Endodermal cell (in vitro differentiated cells): ENCODE data around the gene INPP4B. TPM values are rescaled to one million over a fixed set of nuclear protein-coding genes. Genes with fewer than 3 reads are reported as not detected.

Experiments used
- DNase-seq: peaks from one replicate; pipeline ENCODE4 v3.0.0-alpha.2; 2017
- H3K27ac ChIP-seq: 2 replicates; pipeline ENCODE4 v1.5.1; 2013; ENCODE audit warnings: mild to moderate bottlenecking, low read depth, low read length, moderate library complexity
- H3K27me3 ChIP-seq: 2 replicates; pipeline ENCODE4 v1.6.1; 2013; ENCODE audit warnings: mild to moderate bottlenecking, low read length, moderate library complexity; ENCODE audit not compliant: insufficient read depth, control insufficient read depth, poor library complexity, severe bottlenecking
- H3K36me3 ChIP-seq: 2 replicates; pipeline ENCODE4 v1.7.0; 2013; ENCODE audit warnings: mild to moderate bottlenecking, low read length, moderate library complexity; ENCODE audit not compliant: control insufficient read depth, insufficient read depth
- H3K4me1 ChIP-seq: one replicate; pipeline ENCODE4 v1.7.0; 2013; ENCODE audit warnings: low read length; ENCODE audit not compliant: control insufficient read depth, insufficient read depth
- H3K4me3 ChIP-seq: 2 replicates; pipeline ENCODE4 v1.5.1; 2013; ENCODE audit warnings: mild to moderate bottlenecking, low read length, moderate library complexity
- H3K9ac ChIP-seq: 2 replicates; pipeline ENCODE4 v1.6.1; 2013; ENCODE audit warnings: mild to moderate bottlenecking, low read length, moderate library complexity; ENCODE audit not compliant: poor library complexity, severe bottlenecking; ENCODE audit errors: extremely low read depth
- H3K9me3 ChIP-seq: 2 replicates; pipeline ENCODE4 v1.6.1; 2013; ENCODE audit warnings: mild to moderate bottlenecking, low read length, moderate library complexity; ENCODE audit not compliant: control insufficient read depth
- H3K27ac Mint-ChIP-seq: 2 replicates; pipeline ENCODE4 v1.8.0; 2020; ENCODE audit warnings: mixed read lengths
- H3K27me3 Mint-ChIP-seq: 2 replicates; pipeline ENCODE4 v1.8.0; 2021; ENCODE audit warnings: mild to moderate bottlenecking, mixed read lengths; ENCODE audit not compliant: insufficient read depth
- H3K36me3 Mint-ChIP-seq: 2 replicates; pipeline ENCODE4 v1.8.0; 2020; ENCODE audit warnings: low read depth, mixed read lengths
- H3K4me1 Mint-ChIP-seq: 2 replicates; pipeline ENCODE4 v1.8.0; 2020; ENCODE audit warnings: mixed read lengths
- H3K4me3 Mint-ChIP-seq: 2 replicates; pipeline ENCODE4 v1.8.0; 2020; ENCODE audit warnings: mild to moderate bottlenecking, moderate library complexity, mixed read lengths
- H3K9me3 Mint-ChIP-seq: 2 replicates; pipeline ENCODE4 v1.8.0; 2020; ENCODE audit warnings: mild to moderate bottlenecking, mixed read lengths
- WGBS, 2 experiments: methylation state at CpG; one replicate each; pipeline versions ENCODE4 v1.1.5 to v1.1.7; 2013; ENCODE audit warnings: missing lambda C conversion rate in 2 of 2, mixed read lengths in 1 of 2; ENCODE audit not compliant: insufficient coverage in 1 of 2, insufficient read length in 1 of 2; 5-methylcytosine and 5-hydroxymethylcytosine counted together
- total RNA-seq, 2 donors: library from RNA; stranded (reverse); fragmentation: NEBNext Ultra II Directional in 1 of 2; extraction: Animal tissue kit (Norgen Biotek cat#: 25700) in 1 of 2; gene quantifications; 2 replicates in 1 of 2; 3 replicates in 1 of 2; pipeline ENCODE4 v1.2.1, GENCODE V29; 2021
- TF ChIP-seq, protein P1 (sequence below): fragments of 200-600 bp; sonication (generic); conservative IDR thresholded peaks from 2 replicates; pipeline ENCODE4 v1.5.0; 2021; ENCODE audit warnings: antibody characterized with exemption, mild to moderate bottlenecking

INPP4B gene
- total RNA-seq, 2 donors from 2014 or later = 0.64 to 0.66 TPM

DNA sequence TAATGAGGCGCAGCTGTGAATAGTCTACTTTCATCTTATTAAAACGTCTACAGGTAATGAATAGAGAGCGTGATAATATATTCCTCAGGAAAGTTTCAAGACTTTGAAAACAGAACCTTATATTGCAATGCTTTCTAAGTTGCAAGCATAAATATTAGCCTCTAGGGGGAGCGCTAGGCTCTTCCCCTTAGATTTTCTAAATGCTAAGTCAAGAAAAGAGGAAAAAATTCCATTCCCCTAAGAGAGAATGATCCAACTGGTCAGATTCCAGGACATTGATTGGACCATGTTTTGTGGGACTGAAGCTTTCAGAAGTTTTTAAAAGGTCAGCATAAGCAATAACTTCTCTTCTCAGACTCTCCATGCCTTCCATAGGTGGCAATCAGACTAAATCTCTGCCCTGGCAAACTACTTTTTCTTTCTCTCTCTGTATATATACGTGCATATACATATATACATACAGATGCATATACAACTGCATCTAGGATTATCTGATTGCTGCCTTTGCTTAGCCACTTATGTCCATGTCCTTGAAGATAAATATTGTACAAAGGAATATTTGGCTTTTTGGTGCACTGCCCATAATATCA, 492.9 kb downstream of the INPP4B start:
- TF ChIP-seq, protein P1, sequence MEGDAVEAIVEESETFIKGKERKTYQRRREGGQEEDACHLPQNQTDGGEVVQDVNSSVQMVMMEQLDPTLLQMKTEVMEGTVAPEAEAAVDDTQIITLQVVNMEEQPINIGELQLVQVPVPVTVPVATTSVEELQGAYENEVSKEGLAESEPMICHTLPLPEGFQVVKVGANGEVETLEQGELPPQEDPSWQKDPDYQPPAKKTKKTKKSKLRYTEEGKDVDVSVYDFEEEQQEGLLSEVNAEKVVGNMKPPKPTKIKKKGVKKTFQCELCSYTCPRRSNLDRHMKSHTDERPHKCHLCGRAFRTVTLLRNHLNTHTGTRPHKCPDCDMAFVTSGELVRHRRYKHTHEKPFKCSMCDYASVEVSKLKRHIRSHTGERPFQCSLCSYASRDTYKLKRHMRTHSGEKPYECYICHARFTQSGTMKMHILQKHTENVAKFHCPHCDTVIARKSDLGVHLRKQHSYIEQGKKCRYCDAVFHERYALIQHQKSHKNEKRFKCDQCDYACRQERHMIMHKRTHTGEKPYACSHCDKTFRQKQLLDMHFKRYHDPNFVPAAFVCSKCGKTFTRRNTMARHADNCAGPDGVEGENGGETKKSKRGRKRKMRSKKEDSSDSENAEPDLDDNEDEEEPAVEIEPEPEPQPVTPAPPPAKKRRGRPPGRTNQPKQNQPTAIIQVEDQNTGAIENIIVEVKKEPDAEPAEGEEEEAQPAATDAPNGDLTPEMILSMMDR = peak; percentile 92

DNA sequence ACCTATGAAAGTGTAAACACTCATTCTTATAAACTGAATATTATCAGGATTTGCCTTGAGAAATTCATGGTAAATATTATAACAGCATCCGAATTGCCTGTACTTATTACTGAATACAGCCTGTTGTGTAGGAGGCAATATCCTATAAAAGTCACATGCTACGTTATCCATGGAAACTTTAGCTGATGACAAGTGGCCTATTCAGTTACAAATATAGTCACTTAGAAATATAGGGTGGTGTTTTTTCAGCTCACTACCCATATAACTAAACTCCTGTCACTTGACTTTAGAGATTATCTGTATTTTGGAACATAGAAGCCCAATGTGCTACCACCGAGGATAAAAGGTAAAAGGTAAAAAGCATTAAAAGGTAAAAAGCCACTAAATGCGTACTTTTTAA, 493.4 kb downstream of the INPP4B start:
- H3K4me1 ChIP-seq = peaks cover 3% of the 10 kb centered on the region
- H3K9ac ChIP-seq = no peak overlapping the region
- WGBS, 2 experiments = 83 to 89% methylated on average over 3 to 4 of the region's 4 CpGs
- H3K27ac ChIP-seq = no peak overlapping the region
- H3K27me3 Mint-ChIP-seq = no peaks in the 10 kb centered on the region
- peaks cover 9% of the 10 kb centered on the region for H3K4me1 Mint-ChIP-seq
- H3K36me3 ChIP-seq = no peaks in the 10 kb centered on the region
- H3K4me3 Mint-ChIP-seq = no peak overlapping the region
- H3K27me3 ChIP-seq = no peaks in the 10 kb centered on the region
- no peaks in the 10 kb centered on the region for H3K36me3 Mint-ChIP-seq
- no peak overlapping the region for H3K4me3 ChIP-seq
- no peaks in the 10 kb centered on the region for H3K9me3 ChIP-seq
- no peaks in the 10 kb centered on the region for H3K9me3 Mint-ChIP-seq
- H3K27ac Mint-ChIP-seq = no peak overlapping the region
- DNase-seq = no peak
- TF ChIP-seq, protein P1 = no peak

More for the DNA sequence above, 492.9 kb downstream of the INPP4B start:
- no peaks in the 10 kb centered on the region for H3K9me3 Mint-ChIP-seq
- no peak overlapping the region for H3K27ac Mint-ChIP-seq
- Histone ChIP-seq H3K4me1 (peaks cover 3% of the 10 kb centered on the region), H3K9ac (no peak overlapping the region), H3K4me3 (no peak overlapping the region), H3K9me3 (no peaks in the 10 kb centered on the region), H3K27me3 (no peaks in the 10 kb centered on the region), H3K27ac (no peak overlapping the region), H3K36me3 (no peaks in the 10 kb centered on the region)
- no peaks in the 10 kb centered on the region for H3K27me3 Mint-ChIP-seq
- 28 to 63% methylated on average over 2 to 5 of the region's 5 CpGs for WGBS, 2 experiments
- no peak overlapping the region for H3K4me3 Mint-ChIP-seq
- DNase-seq = no peak
- H3K4me1 Mint-ChIP-seq = peaks cover 9% of the 10 kb centered on the region
- no peaks in the 10 kb centered on the region for H3K36me3 Mint-ChIP-seq

DNA sequence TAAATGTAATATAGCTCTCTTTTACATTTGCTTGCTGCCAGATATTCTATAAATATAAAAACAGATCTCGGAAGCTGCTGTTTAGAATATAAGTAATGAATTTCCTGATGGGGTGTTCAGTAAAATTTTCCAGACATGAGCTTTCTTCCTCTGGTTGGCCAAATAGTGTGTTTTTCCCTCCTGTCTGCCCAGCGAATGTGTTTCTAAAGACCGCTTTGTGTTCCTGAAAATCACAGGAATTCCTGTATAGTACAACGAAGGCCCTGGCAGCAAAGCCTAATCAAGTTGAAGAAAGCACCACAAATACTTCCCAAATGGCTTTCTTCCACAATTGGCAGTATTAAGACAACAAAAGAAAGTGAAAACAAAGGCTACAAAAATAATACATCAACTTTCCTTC, 494.1 kb downstream of the INPP4B start:
- no peak overlapping the region for H3K9ac ChIP-seq
- DNase-seq = no peak
- H3K4me3 ChIP-seq = no peak overlapping the region
- TF ChIP-seq, protein P1 = no peak
- 80 to 88% methylated on average over 3 to 4 of the region's 4 CpGs for WGBS, 2 experiments
- Mint-ChIP-seq H3K4me1 (peaks cover 9% of the 10 kb centered on the region), H3K36me3 (no peaks in the 10 kb centered on the region), H3K27me3 (no peaks in the 10 kb centered on the region), H3K27ac (no peak overlapping the region), H3K9me3 (no peaks in the 10 kb centered on the region), H3K4me3 (no peak overlapping the region)
- H3K36me3 ChIP-seq = no peaks in the 10 kb centered on the region
- H3K9me3 ChIP-seq = no peaks in the 10 kb centered on the region
- no peak overlapping the region for H3K27ac ChIP-seq
- H3K27me3 ChIP-seq = no peaks in the 10 kb centered on the region
- peaks cover 3% of the 10 kb centered on the region for H3K4me1 ChIP-seq
